Ovary (tissue), 3 donors: ENCODE data around the gene NAA10.

Experiments used
- POLR2A ChIP-seq: fragments of 450-650 bp; IDR thresholded peaks from one replicate; pipeline ENCODE4 v1.6.1; 2017; ENCODE audit warnings: antibody characterized with exemption, mild to moderate bottlenecking, moderate library complexity
- TF ChIP-seq, protein P1 (sequence below), 3 donors: fragments of 450-650 bp in 2 of 3; fragments of 200-600 bp in 1 of 3; IDR thresholded peaks; one replicate each; pipeline versions ENCODE4 v1.5.1 to v1.8.0; 2016 to 2022; ENCODE audit warnings: antibody characterized with exemption in 3 of 3, mild to moderate bottlenecking in 1 of 3
- donor health status: DM: no; HTN: no; CAD: no.

DNA sequence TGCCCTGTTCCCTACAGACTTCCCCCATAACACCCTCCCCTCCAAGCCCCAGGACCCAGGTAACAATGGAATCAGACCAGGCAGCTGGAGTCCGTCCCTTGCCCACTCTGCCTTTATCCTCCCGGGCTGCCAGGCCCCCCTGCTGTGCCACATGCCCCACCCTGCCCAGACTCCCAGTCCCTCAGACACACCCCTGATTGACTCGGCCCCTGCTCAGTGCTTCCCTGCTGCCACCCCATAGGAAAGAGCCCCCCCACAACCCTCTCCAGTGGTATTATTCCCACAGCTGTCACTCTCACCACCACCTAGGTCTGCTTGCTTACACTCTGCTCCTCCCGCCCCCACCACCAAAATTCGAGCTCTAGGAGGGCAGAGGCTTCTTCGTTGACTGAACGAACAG lies 4.7 kb upstream of the NAA10 start:
- TF ChIP-seq, protein P1, sequence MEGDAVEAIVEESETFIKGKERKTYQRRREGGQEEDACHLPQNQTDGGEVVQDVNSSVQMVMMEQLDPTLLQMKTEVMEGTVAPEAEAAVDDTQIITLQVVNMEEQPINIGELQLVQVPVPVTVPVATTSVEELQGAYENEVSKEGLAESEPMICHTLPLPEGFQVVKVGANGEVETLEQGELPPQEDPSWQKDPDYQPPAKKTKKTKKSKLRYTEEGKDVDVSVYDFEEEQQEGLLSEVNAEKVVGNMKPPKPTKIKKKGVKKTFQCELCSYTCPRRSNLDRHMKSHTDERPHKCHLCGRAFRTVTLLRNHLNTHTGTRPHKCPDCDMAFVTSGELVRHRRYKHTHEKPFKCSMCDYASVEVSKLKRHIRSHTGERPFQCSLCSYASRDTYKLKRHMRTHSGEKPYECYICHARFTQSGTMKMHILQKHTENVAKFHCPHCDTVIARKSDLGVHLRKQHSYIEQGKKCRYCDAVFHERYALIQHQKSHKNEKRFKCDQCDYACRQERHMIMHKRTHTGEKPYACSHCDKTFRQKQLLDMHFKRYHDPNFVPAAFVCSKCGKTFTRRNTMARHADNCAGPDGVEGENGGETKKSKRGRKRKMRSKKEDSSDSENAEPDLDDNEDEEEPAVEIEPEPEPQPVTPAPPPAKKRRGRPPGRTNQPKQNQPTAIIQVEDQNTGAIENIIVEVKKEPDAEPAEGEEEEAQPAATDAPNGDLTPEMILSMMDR (IDR thresholded peaks at IDR 0.05): no peak
- no peak for TF ChIP-seq POLR2A
